ENCODE results near the gene MKNK1.

Gene MKNK1

GRCh38 chr1:46581681-46582455 lies 22.2 kb downstream of the MKNK1 start:
- H3K36me3 ChIP-seq (ENCODE audit: low read length) = no peaks in the 10 kb centered on the region
- H3K27me3 ChIP-seq (ENCODE audit: low read length) = no peaks in the 10 kb centered on the region
- H3K4me2 ChIP-seq (ENCODE audit: low read depth, low read length, poor library complexity, severe bottlenecking) = no peak overlapping the region
- no peaks in the 10 kb centered on the region for H3K79me2 ChIP-seq (ENCODE audit: insufficient read depth, low read length)
- no peaks in the 10 kb centered on the region for H3F3A ChIP-seq (ENCODE audit: insufficient read depth)
- H2AFZ ChIP-seq (ENCODE audit: low read depth, low read length, severe bottlenecking) = no peak overlapping the region
- H3K9ac ChIP-seq (ENCODE audit: low read length) = no peak overlapping the region
- no peak overlapping the region for H3K4me3 ChIP-seq (ENCODE audit: insufficient read depth, low read length, poor library complexity, severe bottlenecking)
- H3K9me3 ChIP-seq (ENCODE audit: insufficient read depth, low read length) = no peaks in the 10 kb centered on the region
- H4K20me1 ChIP-seq (ENCODE audit: low read depth, low read length) = no peaks in the 10 kb centered on the region
- H3K9me2 ChIP-seq (replicated peaks; ENCODE audit: insufficient read depth, low read length) = no peaks in the 10 kb centered on the region
- TF ChIP-seq EZH2phosphoT487 (conservative IDR thresholded peaks at IDR 0.05; ENCODE audit: low read length) = no peak
- no peak for TF ChIP-seq CTCF (IDR thresholded peaks at IDR 0.05; ENCODE audit: insufficient read depth, low read length, poor library complexity, severe bottlenecking)
- H3K27ac ChIP-seq (ENCODE audit: low read depth, low read length) = no peak overlapping the region

DNA sequence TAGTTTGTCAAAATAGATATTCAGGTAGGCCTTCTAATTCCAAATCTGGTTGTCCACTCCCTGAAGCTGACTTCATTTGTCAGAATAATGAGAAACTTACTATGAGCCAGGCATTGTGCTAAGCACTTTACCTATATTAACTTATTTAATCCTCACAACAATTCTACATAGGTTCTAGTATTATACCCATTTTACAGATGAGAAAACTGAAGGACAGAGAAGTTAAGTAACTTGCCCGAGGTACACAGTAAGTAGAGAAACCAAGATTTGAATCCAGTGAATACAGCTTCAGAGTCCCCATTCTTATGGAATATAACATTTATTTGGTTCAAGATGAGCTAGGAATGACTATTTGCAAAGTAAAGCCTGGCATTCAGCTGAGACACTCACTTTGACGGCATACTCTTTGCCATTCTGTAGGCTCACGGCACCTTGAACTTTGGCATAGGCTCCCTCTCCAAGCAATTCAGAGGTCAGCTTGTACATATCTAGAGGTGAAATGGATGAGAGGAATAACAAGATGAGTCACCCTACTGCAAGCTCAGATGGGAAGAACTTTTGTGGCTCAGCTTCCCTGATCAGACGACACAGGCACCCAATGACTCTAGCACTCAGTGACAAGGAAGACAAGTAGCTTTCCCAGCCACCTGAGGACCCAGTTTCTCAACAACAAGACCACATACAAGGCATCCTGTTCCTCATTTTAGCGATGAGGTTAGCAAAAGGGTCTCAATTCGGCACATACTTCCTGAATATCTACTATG lies 23.7 kb downstream of the MKNK1 start:
- Histone ChIP-seq H3F3A (ENCODE audit: insufficient read depth) (no peaks in the 10 kb centered on the region), H3K79me2 (ENCODE audit: insufficient read depth, low read length) (no peaks in the 10 kb centered on the region), H3K4me2 (ENCODE audit: low read depth, low read length, poor library complexity, severe bottlenecking) (no peak overlapping the region), H2AFZ (ENCODE audit: low read depth, low read length, severe bottlenecking) (no peak overlapping the region), H3K27ac (ENCODE audit: low read depth, low read length) (no peak overlapping the region), H3K4me3 (ENCODE audit: insufficient read depth, low read length, poor library complexity, severe bottlenecking) (no peak overlapping the region), H3K9ac (ENCODE audit: low read length) (no peak overlapping the region), H3K36me3 (ENCODE audit: low read length) (no peaks in the 10 kb centered on the region), H3K9me2 (replicated peaks; ENCODE audit: insufficient read depth, low read length) (no peaks in the 10 kb centered on the region), H3K9me3 (ENCODE audit: insufficient read depth, low read length) (no peaks in the 10 kb centered on the region), H3K27me3 (ENCODE audit: low read length) (no peaks in the 10 kb centered on the region), H4K20me1 (ENCODE audit: low read depth, low read length) (no peaks in the 10 kb centered on the region)
- no peak for TF ChIP-seq EZH2phosphoT487 (conservative IDR thresholded peaks at IDR 0.05; ENCODE audit: low read length)
- no peak for TF ChIP-seq CTCF (IDR thresholded peaks at IDR 0.05; ENCODE audit: insufficient read depth, low read length, poor library complexity, severe bottlenecking)

DNA sequence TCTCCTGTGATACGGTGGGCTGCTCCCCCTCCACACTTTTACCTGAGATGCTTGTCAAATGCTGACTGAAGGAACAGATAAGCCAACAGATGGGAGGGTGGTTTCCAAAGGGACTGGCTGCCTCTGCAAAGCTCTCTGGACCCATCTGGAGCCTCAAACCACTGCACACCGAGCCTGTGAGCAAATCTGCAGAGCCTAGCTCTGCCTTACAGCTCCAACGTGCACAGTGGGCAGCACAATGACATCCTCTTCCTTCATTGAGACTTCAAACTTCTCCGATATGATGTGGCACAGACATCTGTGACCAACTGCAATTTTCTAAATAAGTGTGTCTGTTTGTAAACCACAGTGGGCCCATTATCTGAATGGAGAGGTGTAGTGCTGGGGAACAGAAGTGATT lies 26.4 kb downstream of the MKNK1 start:
- H3K27me3 ChIP-seq (ENCODE audit: low read length) = no peaks in the 10 kb centered on the region
- H3K4me2 ChIP-seq (ENCODE audit: low read depth, low read length, poor library complexity, severe bottlenecking) = no peak overlapping the region
- no peaks in the 10 kb centered on the region for H4K20me1 ChIP-seq (ENCODE audit: low read depth, low read length)
- no peaks in the 10 kb centered on the region for H3K9me2 ChIP-seq (replicated peaks; ENCODE audit: insufficient read depth, low read length)
- no peaks in the 10 kb centered on the region for H3K9me3 ChIP-seq (ENCODE audit: insufficient read depth, low read length)
- no peak overlapping the region for H3K4me3 ChIP-seq (ENCODE audit: insufficient read depth, low read length, poor library complexity, severe bottlenecking)
- no peaks in the 10 kb centered on the region for H3F3A ChIP-seq (ENCODE audit: insufficient read depth)
- TF ChIP-seq CTCF (IDR thresholded peaks at IDR 0.05; ENCODE audit: insufficient read depth, low read length, poor library complexity, severe bottlenecking) = no peak
- TF ChIP-seq EZH2phosphoT487 (conservative IDR thresholded peaks at IDR 0.05; ENCODE audit: low read length) = no peak
- H3K9ac ChIP-seq (ENCODE audit: low read length) = no peak overlapping the region
- H3K27ac ChIP-seq (ENCODE audit: low read depth, low read length) = no peak overlapping the region
- H3K36me3 ChIP-seq (ENCODE audit: low read length) = no peaks in the 10 kb centered on the region
- H3K79me2 ChIP-seq (ENCODE audit: insufficient read depth, low read length) = no peaks in the 10 kb centered on the region
- H2AFZ ChIP-seq (ENCODE audit: low read depth, low read length, severe bottlenecking) = no peak overlapping the region
